NCI-H2081 treated with DMSO at 0.1 percent for 48 hours (cell line): ENCODE data around the gene CEACAM16.

ENCODE experiments used
- DNase-seq: peaks from one replicate; lab custom pipeline; 2025; lab: John Stamatoyannopoulos, UW

CEACAM16 gene

GRCh38 chr19:44746616-44746945, 47.6 kb downstream of the CEACAM16 start:
- DNase-seq: no peak

- DNase-seq: no peak
Observed at GRCh38 chr19:44746946-44747738, 48.2 kb downstream of the CEACAM16 start.

- DNase-seq: no peak
Observed at GRCh38 chr19:44747739-44748425, 48.9 kb downstream of the CEACAM16 start.

GRCh38 chr19:44748426-44749254, 49.7 kb downstream of the CEACAM16 start, which contains the start of gene BCL3:
TSS of gene BCL3 (plus strand) at chr19:44748708. CDS start at chr19:44748791, 83 bp downstream.
- no peak for DNase-seq

- DNase-seq: no peak
Observed at GRCh38 chr19:44749292-44749691, 50.3 kb downstream of the CEACAM16 start.

- DNase-seq: no peak
Observed at GRCh38 chr19:44749994-44750393, 51.0 kb downstream of the CEACAM16 start.

GRCh38 chr19:44752123-44752815, 53.3 kb downstream of the CEACAM16 start:
- DNase-seq: no peak

- DNase-seq: no peak
Observed at GRCh38 chr19:44752816-44753625, 54.1 kb downstream of the CEACAM16 start.

GRCh38 chr19:44753626-44753931, 54.6 kb downstream of the CEACAM16 start:
- no peak for DNase-seq

GRCh38 chr19:44753932-44754749, 55.2 kb downstream of the CEACAM16 start:
- DNase-seq: no peak

- no peak for DNase-seq
Observed at GRCh38 chr19:44754750-44755080, 55.8 kb downstream of the CEACAM16 start.

GRCh38 chr19:44755219-44755618, 56.3 kb downstream of the CEACAM16 start:
- DNase-seq: no peak

GRCh38 chr19:44756089-44756562, 57.2 kb downstream of the CEACAM16 start:
- DNase-seq: no peak

GRCh38 chr19:44757057-44757734, 58.2 kb downstream of the CEACAM16 start:
- DNase-seq: no peak

GRCh38 chr19:44757735-44758505, 59.0 kb downstream of the CEACAM16 start:
- DNase-seq: no peak

- no peak for DNase-seq
Observed at GRCh38 chr19:44758596-44758995, 59.6 kb downstream of the CEACAM16 start.

- DNase-seq: no peak
Observed at GRCh38 chr19:44759083-44759804, 60.3 kb downstream of the CEACAM16 start.
